ENCODE measurements around the gene RNF126.
"Not testable (repeated sequence)": the region's sequence is repeated elsewhere in the genome, so short reads cannot be mapped to it uniquely, and the experiment has no call there.

Gene RNF126

GRCh38 chr19:646779-647565 lies 16.0 kb downstream of the RNF126 start:
- DNase-seq (ENCODE audit: low read depth): no peak

GRCh38 chr19:645912-646778 lies 16.9 kb downstream of the RNF126 start:
- no peak for DNase-seq (ENCODE audit: low read depth)

- no peak for DNase-seq (ENCODE audit: low read depth)
These were observed 18.2 kb downstream of the RNF126 start for GRCh38 chr19:644789-645188.

- DNase-seq (ENCODE audit: low read depth): no peak
These were observed 18.7 kb downstream of the RNF126 start for GRCh38 chr19:644363-644762.

- no peak for DNase-seq (ENCODE audit: low read depth)
These were observed 19.3 kb downstream of the RNF126 start for GRCh38 chr19:643736-644135.

- DNase-seq (ENCODE audit: low read depth): no peak
These were observed 20.0 kb downstream of the RNF126 start for GRCh38 chr19:642767-643727.

GRCh38 chr19:641702-642101 lies 21.3 kb downstream of the RNF126 start:
- DNase-seq (ENCODE audit: low read depth): no peak

GRCh38 chr19:640606-641189 lies 22.3 kb downstream of the RNF126 start:
- DNase-seq (ENCODE audit: low read depth): no peak

GRCh38 chr19:640161-640558 lies 22.9 kb downstream of the RNF126 start:
- no peak for DNase-seq (ENCODE audit: low read depth)

- DNase-seq (ENCODE audit: low read depth): peak; percentile 94
These were observed 23.5 kb downstream of the RNF126 start, which contains the start of gene FGF22 for GRCh38 chr19:639253-640160. FGF22 (plus strand) TSS chr19:639879; CDS start chr19:639926, 47 bp downstream.

GRCh38 chr19:638906-639252 lies 24.1 kb downstream of the RNF126 start:
- no peak for DNase-seq (ENCODE audit: low read depth)

GRCh38 chr19:634975-635652 lies 27.9 kb downstream of the RNF126 start:
- no peak for DNase-seq (ENCODE audit: low read depth)

- DNase-seq (ENCODE audit: low read depth): peak; percentile 39
These were observed 29.0 kb downstream of the RNF126 start for GRCh38 chr19:633786-634639.

GRCh38 chr19:633068-633785 lies 29.8 kb downstream of the RNF126 start, which contains the start of gene POLRMT:
POLRMT (minus strand) TSS chr19:633537; CDS start chr19:633512, 25 bp downstream.
- DNase-seq (ENCODE audit: low read depth): peak; percentile 99

- DNase-seq (ENCODE audit: low read depth): peak; percentile 78
These were observed 30.4 kb downstream of the RNF126 start for GRCh38 chr19:632579-633067.

GRCh38 chr19:629961-630714 lies 32.9 kb downstream of the RNF126 start:
- no peak for DNase-seq (ENCODE audit: low read depth)

- DNase-seq (ENCODE audit: low read depth): not testable (repeated sequence)
These were observed 33.5 kb downstream of the RNF126 start for GRCh38 chr19:629515-629914.
